ES-I3 (cell line): ENCODE results near the gene KLHL26.

Experiments
- H3K36me3 ChIP-seq: 2 replicates; pipeline ENCODE4 v1.6.1; 2013; ENCODE audit warnings: mild to moderate bottlenecking, low read length, control low read depth, moderate library complexity; ENCODE audit not compliant: insufficient read depth
- H3K4me1 ChIP-seq: 2 replicates; pipeline ENCODE4 v1.6.1; 2013; ENCODE audit warnings: mild to moderate bottlenecking, control low read depth, low read length; ENCODE audit not compliant: insufficient read depth
- H3K9ac ChIP-seq: 2 replicates; pipeline ENCODE4 v1.6.1; 2013; ENCODE audit warnings: low read depth, mild to moderate bottlenecking, low read length, moderate library complexity
- H3K9me3 ChIP-seq: 2 replicates; pipeline ENCODE4 v1.6.1; 2013; ENCODE audit warnings: mild to moderate bottlenecking, low read length, moderate library complexity; ENCODE audit not compliant: control insufficient read depth, insufficient read depth

KLHL26 gene

DNA sequence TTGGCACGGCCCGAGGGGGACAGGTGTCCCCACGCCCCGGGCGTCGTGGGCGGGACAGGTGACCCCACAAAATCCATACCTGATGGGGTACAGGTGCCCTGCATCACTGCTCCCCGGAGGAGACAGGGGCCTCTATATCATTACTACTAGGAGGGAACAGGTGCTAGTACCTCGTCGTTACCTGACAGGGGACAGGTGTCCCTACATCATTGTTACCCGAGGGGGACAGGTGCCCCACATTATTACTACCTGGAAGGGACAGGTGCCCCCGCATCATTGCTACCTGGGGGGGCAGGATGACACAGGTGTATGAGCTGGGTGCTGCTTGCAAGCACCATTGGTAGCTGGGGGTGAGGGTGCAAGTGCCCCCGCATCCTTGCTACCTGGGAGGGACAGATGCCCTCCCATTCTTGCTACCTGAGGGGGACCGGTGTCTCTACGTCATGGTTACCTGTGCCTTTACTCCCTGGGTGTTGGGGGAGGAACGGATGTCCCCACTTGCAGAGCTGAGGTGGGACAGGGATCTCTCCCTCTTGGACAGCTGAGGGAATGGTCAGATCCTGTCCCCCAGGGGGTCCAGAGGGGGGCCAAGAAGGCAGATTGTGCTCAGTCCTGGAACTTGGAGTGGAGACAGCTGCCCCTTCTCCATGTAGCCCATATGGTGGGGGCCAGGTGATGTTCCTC, 47.3 kb downstream of the KLHL26 start:
- Histone ChIP-seq H3K9me3 (no peaks in the 10 kb centered on the region), H3K9ac (peak overlapping the region; percentile 37), H3K4me1 (no peaks in the 10 kb centered on the region; the same call in 1 of the 2 replicates), H3K36me3 (no peaks in the 10 kb centered on the region)

DNA sequence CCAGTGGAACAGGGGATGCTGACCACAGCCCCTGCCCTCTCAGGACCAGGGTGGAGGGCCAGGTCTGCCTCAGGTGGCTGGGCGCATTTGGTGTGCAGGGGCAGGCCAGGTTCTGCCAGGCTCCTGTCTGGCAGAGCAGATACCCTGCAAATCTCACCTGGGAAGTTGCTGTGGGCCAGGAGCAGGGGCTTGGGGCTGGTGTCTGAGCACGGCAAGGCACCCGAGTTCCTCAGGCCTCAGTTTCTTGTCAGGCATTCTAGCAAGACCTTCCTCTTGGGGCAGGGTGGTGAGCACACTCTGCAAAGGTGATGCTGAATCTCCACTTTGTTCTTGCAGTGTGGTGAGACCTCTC, 47.8 kb downstream of the KLHL26 start:
- no peak overlapping the region for H3K9ac ChIP-seq
- H3K9me3 ChIP-seq: no peaks in the 10 kb centered on the region
- H3K36me3 ChIP-seq: no peaks in the 10 kb centered on the region
- H3K4me1 ChIP-seq: no peaks in the 10 kb centered on the region; the same call in 1 of the 2 replicates

DNA sequence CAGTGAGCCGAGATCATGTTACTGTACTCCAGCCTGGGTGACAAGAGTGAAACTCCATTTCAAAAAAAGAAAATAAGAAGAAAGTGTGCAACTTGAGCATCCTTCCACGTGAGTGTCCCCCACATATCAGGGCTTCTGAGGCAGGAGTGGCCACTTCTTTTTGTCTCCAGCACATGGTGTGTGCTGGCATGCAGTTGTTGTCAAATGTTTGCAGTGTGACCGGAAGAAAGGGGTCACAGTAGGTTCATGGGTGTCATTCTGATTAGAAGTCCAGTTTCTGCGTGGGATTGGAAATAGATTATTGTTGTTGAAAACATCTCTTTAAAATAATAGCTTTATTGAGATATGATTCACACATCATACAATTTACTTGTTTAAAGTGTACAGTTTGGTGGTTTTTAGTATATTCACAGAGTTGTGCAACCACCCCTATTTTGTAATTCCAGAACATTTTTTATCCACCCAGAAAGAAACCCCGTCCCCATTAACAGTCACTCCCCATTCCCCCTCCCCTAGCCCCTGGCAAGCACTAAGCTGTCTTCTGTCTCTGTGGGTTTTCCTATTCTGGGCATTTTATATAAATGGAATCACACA, 48.9 kb downstream of the KLHL26 start:
- Histone ChIP-seq H3K36me3 (no peaks in the 10 kb centered on the region), H3K9ac (no peak overlapping the region), H3K9me3 (no peaks in the 10 kb centered on the region), H3K4me1 (no peaks in the 10 kb centered on the region; the same call in 1 of the 2 replicates)

DNA sequence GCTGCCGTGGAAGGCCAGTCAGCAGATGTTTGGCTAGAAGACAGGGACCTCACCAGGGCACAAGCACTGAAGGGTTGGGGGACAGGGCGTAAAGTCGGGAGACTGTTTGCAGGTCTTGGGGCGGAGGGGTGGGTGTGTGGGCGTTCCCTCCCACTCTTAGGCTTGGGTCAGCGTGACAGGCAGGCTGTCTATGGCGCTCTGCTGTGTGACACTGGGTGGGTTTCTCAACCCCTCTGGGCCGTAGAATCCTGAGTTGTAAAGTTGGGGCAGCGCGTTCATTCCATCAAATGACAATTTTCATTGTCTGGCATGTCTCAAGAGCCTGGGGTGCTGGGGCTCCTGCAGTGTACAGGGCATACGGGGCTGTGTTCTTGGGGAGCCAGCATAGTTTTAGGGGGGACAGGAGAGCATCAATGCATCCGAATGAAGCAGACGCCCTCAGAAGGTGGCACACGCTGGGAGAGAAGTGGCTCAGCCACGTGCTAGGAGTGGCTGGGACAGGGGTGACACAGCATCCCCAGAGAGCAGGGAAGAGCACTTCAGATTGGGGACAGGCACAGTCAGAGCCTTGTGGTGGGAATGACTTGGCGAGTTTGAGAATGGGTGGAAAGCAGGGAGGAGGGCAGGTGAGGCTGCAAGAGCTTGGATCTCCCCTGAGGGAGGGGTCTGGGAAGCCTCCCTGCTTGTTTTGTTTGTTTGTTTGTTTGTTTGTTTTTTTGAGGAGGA, 51.1 kb downstream of the KLHL26 start:
- H3K9me3 ChIP-seq: no peaks in the 10 kb centered on the region
- no peaks in the 10 kb centered on the region; the same call in 1 of the 2 replicates for H3K4me1 ChIP-seq
- no peaks in the 10 kb centered on the region for H3K36me3 ChIP-seq
- H3K9ac ChIP-seq: no peak overlapping the region

DNA sequence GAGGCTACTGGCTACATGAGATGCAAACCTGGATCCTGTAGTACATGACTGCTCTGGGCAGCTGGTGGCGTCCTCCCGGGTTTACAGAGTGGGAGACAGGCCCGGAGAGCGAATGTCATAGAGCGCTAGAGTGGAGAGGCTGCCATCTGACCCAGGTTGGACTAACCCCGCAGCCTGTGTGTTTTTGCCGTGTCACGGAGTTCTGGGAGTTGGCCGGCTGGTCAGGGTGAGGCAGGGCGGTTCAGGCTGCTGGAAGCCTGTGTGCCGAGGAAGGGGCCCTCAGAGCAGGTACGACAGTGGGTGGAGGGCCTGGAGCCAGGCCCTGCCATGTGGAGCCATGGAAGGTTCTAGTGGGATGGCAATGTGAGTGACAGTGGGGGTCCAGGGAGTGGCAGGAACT, 59.2 kb downstream of the KLHL26 start:
- H3K4me1 ChIP-seq: 0 out of 2 replicates have a peak, but pooled peaks cover 4% of the 10 kb centered on the region
- H3K9ac ChIP-seq: no peak overlapping the region
- no peaks in the 10 kb centered on the region for H3K9me3 ChIP-seq
- H3K36me3 ChIP-seq: no peaks in the 10 kb centered on the region

DNA sequence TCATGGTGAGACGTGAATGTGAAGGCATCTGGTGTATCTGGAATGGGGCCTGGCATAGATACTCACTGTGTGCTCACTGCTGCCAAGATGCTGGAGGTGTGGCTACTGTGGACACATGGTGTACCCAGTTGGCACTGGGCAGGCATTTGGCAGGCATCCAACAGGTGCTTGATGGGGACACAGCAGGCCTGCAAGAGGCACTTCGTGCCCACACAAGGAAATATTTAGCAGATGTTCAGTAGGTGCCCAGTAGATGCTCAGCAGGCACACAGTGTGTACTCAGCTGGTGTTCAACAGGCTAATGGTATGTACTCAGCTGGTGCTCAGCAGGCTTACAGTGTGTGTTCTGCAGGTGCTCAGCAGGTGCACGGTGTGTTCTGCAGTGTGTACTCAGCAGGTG, 60.9 kb downstream of the KLHL26 start:
- Histone ChIP-seq H3K36me3 (no peaks in the 10 kb centered on the region), H3K9me3 (no peaks in the 10 kb centered on the region), H3K4me1 (peaks cover 8% of the 10 kb centered on the region; the same call in 1 of the 2 replicates)

DNA sequence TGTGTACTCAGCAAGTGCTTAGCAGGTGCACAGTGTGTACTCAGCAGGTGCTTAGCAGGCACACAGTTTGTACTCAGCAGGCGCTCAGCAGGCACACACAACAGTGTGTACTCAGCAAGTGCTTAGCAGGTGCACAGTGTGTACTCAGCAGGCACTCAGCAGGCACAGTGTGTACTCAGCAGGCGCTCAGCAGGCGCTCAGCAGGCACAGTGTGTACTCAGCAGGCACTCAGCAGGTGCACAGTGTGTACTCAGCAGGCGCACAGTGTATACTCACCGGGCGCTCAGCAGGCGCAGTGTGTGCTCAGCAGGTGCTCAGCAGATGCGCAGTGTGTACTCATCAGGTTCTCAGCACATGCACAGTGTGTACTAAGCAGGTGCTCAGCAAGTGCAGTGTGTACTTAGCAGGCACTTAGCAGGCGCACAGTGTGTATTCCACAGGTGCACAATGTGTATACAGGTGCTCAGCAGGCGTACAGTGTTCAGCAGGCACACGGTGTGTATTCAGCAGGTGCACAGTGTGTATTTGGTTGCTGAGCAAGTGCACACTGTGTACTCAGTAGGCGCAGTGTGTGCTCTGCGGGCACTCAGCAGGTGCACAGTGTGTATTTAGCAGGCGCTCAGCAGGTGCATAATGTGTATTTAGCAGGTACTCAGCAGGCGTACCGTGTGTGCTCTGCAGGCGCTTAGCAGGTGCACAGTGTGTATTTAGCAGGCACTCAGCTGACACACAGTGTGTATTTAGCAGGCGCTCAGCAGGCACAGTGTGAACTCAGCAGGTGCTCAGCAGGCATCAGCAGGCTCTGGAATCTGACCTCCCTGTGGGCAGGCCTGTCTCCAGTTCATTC, 61.7 kb downstream of the KLHL26 start:
- Histone ChIP-seq H3K9me3 (no peaks in the 10 kb centered on the region), H3K9ac (no peak overlapping the region), H3K4me1 (peaks cover 8% of the 10 kb centered on the region; the same call in 1 of the 2 replicates), H3K36me3 (no peaks in the 10 kb centered on the region)

More for the DNA sequence above, 60.9 kb downstream of the KLHL26 start:
- H3K9ac ChIP-seq: no peak overlapping the region

DNA sequence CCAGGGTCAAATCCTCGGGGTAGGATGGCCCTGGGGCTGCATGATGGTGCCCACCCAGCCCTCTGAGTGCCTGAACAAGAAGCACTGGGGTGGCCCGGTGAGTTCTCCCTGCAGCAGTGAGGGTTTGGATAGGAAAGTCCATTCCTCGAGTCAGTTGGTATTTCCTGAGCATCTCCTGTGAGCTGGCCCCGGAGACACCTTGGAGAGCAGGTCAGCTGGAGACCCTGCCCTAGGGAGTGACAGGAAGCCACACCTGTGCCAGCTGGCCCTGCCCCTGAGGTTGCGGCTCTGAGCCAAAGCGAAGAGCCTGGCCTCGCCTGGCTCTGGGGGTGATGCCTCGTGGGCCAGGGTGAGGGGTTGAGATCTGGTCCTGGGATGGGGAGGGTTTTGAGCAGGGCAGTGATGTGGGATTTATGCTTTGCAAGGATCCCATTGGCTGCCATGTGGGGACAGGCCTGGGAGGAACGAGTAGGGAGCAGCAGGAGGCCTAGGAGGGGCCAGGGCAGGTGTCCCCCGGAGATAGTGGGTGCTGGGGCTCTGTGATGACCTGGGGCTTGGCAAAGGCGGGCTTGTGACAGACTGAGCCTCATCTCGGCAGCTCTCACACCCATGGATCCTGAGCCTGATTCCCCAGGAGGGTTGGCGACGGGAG, 62.7 kb downstream of the KLHL26 start:
- Histone ChIP-seq H3K36me3 (no peaks in the 10 kb centered on the region), H3K9me3 (no peaks in the 10 kb centered on the region), H3K4me1 (peaks cover 8% of the 10 kb centered on the region; the same call in 1 of the 2 replicates), H3K9ac (no peak overlapping the region)

DNA sequence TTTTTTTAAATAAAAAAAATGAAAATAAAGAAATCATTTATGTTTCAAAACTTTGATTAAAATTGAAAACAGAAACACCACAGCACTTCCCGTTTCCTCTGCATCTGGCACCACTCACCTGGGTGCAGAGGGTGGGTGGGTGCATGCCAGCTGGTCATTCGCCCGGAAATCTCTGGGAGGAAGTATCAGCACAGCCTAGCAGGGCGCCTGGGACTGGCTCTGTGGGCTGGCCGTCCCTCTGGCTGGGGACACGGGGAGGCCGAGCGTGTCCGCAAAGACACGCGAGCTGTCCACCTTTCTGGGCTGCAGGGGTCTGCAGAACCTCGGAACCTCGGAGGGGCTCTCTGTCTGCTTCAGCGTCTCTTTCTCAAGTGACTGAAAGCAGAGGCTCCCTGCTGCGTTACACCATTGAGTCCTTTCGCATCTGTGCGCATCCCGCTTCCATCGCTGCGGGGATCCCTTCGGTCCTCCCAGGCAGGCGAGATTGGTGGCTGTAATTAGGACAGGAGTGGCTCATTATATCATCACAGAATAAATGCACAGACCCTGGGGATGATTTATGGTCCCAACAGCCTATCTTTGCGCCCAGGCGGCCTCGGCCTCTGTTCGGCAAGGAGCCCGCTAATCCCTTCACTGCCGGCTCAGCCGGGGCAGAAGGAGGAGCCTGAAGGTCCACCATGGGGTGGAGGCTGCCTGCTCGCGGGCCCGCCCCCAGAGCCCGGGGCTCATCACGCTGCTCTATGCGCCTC, 63.8 kb downstream of the KLHL26 start:
- Histone ChIP-seq H3K4me1 (peaks cover 8% of the 10 kb centered on the region; the same call in 1 of the 2 replicates), H3K36me3 (no peaks in the 10 kb centered on the region), H3K9me3 (no peaks in the 10 kb centered on the region), H3K9ac (peak overlapping the region; percentile 46; the same call in 1 of the 2 replicates)

DNA sequence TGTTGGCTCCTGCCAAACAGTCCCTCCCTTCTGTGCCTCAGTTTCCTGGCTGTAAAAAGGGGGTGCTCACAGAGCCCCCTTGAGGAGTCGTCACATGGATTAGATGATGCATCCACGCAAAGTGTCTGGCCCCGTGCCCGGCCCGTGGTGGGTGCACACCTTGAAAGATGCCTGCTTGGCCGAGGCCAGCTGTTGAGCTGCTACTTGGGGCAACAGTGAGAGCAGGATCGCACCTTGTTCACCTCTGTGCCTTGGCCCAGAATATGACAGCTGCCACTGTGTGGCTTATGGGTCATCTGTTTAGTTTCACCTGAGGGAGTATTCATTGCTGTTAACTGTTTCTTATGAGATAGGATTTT, 64.4 kb downstream of the KLHL26 start:
- H3K36me3 ChIP-seq: no peaks in the 10 kb centered on the region
- no peaks in the 10 kb centered on the region for H3K9me3 ChIP-seq
- no peak overlapping the region for H3K9ac ChIP-seq
- peaks cover 8% of the 10 kb centered on the region; the same call in 1 of the 2 replicates for H3K4me1 ChIP-seq

DNA sequence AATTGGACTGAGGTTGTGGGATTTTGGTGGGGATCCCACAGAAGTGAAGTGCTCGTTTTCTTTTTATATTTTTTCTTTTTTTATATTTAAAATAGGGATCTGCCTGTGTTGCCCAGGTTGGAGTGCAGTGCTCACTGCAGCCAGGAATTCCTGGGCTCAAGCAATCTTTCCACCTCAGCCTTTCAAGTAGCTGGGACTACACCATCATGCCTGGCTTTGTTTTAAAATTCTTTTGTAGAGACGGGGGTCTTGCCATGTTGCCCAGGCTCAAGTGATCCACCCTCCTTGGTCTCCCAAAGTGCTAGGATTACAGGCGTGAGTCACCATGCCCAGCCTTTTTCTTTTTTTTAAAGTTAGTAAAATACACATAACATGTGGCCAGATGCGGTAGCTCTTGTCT, 67.2 kb downstream of the KLHL26 start:
- Histone ChIP-seq H3K9me3 (no peaks in the 10 kb centered on the region), H3K36me3 (no peaks in the 10 kb centered on the region), H3K4me1 (peaks cover 8% of the 10 kb centered on the region; the same call in 1 of the 2 replicates), H3K9ac (no peak overlapping the region)

DNA sequence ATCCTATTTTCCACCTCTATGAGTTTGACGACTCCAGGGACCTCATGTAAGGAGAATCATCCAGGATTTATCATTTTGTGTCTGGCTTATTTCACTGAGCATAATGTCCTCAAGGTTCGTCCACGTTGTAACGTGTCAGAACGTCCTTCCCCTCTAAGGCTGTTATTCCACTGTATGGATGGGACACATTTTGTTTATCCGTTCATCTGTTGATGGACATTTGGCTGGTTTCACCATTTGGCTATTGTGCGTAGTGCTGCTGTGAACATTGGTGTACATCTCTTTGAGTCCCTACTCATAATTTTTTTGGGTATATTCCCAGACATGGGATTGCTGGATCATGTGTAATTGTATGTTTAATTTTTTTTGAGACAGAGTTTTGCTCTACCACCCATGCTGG, 68.1 kb downstream of the KLHL26 start:
- Histone ChIP-seq H3K36me3 (no peaks in the 10 kb centered on the region), H3K4me1 (peaks cover 8% of the 10 kb centered on the region; the same call in 1 of the 2 replicates), H3K9me3 (no peaks in the 10 kb centered on the region), H3K9ac (no peak overlapping the region)

DNA sequence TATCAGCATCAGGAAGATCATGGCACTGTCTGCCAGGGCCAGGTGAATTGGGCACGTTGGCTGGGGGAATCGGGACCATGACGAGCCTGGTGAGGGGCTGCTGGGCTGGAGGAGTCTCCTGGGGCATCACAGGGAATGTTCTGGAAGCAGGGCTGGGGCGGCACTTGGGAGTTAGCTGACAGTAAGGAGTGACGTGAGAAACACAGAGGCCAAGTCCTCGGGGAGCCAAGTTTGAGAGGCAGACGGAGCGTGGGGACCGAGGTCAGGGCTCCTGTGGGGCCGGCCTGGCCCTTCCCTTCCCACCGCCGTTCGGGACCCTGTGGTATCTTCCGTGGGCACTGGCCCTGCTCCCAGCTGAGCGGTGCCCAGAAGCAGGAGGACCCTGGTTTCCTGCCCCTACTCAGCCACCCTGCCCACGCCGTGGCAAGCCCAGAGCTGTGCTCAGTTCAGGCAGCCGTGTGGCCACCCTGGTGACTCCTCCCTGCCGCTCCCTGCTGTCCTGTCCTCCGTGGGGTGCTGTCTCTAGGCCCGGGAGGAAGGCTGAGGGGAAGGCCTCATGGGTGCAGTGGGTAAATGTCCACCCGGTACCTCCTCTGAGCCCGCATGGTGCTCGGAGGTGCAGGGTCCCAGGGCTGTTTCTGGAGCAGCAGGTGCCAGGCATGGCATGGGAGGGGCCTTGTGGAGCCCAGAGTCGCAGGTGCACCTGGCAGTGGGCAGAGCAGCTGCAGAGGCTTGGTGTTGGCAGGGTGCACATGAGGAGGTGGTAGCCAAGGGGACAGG, 71.8 kb downstream of the KLHL26 start:
- no peaks in the 10 kb centered on the region for H3K9me3 ChIP-seq
- H3K9ac ChIP-seq: no peak overlapping the region
- H3K4me1 ChIP-seq: no peaks in the 10 kb centered on the region
- no peaks in the 10 kb centered on the region for H3K36me3 ChIP-seq
